SK-N-SH (cell line): ENCODE data around the gene PSD.

Source experiments
- CTCF ChIP-seq: fragments of 200-600 bp; sonication (generic); IDR thresholded peaks from 2 replicates; pipeline ENCODE4 v1.6.1; 2017; ENCODE audit warnings: antibody characterized with exemption, mild to moderate bottlenecking, moderate library complexity
- EP300 ChIP-seq, 2 experiments: IDR thresholded peaks; 2 replicates each; pipeline versions ENCODE4 v1.4.0 to v1.6.1; 2012; ENCODE audit warnings: borderline replicate concordance in 1 of 2, low read depth in 1 of 2, low read length in 1 of 2
- FOXM1 ChIP-seq: IDR thresholded peaks from 2 replicates; pipeline ENCODE4 v1.4.0; 2012; ENCODE audit warnings: low read depth, mild to moderate bottlenecking
- MEF2A ChIP-seq: IDR thresholded peaks from 2 replicates; pipeline ENCODE4 v1.4.0; 2012; ENCODE audit warnings: low read depth, borderline replicate concordance
- POLR2AphosphoS5 ChIP-seq: IDR thresholded peaks from 2 replicates; pipeline ENCODE4 v1.6.1; 2012; ENCODE audit warnings: low read depth, low read length
- RCOR1 ChIP-seq: fragments of 150-350 bp; IDR thresholded peaks from 2 replicates; pipeline ENCODE4 v1.6.1; 2017; ENCODE audit warnings: antibody characterized with exemption, low read length
- TEAD4 ChIP-seq: IDR thresholded peaks from 2 replicates; pipeline ENCODE4 v1.4.0; 2012; ENCODE audit warnings: mild to moderate bottlenecking, borderline replicate concordance; ENCODE audit not compliant: insufficient read depth

GRCh38 chr10:102450124-102450373, 31.5 kb upstream of the PSD start:
- TF ChIP-seq POLR2AphosphoS5 (no peak), CTCF (no peak), EP300 (IDR thresholded peaks at IDR 0.05; ENCODE audit: borderline replicate concordance in 1 of 2, low read depth in 1 of 2, low read length in 1 of 2) (no peak), FOXM1 (no peak), TEAD4 (no peak), MEF2A (no peak), RCOR1 (no peak)
